K562 (cell line): ENCODE data around the gene ABHD16A. TPM values are rescaled to one million over a fixed set of nuclear protein-coding genes. Genes with fewer than 3 reads are reported as not detected.
A peak's percentile ranks its signal among the peaks of the same experiment; 100 is the strongest.

Source experiments
- CAMTA2 ChIP-seq: fragments of 250-450 bp; sonication (Bioruptor Pico); conservative IDR thresholded peaks from 2 replicates; pipeline ENCODE4 v1.5.1; 2022
- DDX20 ChIP-seq: fragments of 450-650 bp; IDR thresholded peaks from 2 replicates; pipeline ENCODE4 v1.6.1; 2016; ENCODE audit warnings: missing genetic modification characterization, low read depth, mild to moderate bottlenecking, missing compliant biosample characterization, moderate library complexity
- EWSR1 ChIP-seq: fragments of 450-650 bp; IDR thresholded peaks from 2 replicates; pipeline ENCODE4 v1.6.1; 2018; ENCODE audit warnings: borderline replicate concordance, mild to moderate bottlenecking, low read depth, moderate library complexity; ENCODE audit not compliant: partially characterized antibody
- GATAD2B ChIP-seq: fragments of 450-650 bp; IDR thresholded peaks from 2 replicates; pipeline ENCODE4 v1.6.1; 2017; ENCODE audit warnings: mild to moderate bottlenecking, borderline replicate concordance
- KLF16 ChIP-seq: IDR thresholded peaks from 2 replicates; pipeline ENCODE4 v1.6.1; 2016; ENCODE audit warnings: antibody characterized with exemption
- NR2F6 ChIP-seq: fragments of 450-650 bp; formaldehyde crosslinking; IDR thresholded peaks from 2 replicates; pipeline ENCODE4 v1.4.0; 2020; ENCODE audit warnings: mild to moderate bottlenecking
- POLR3G ChIP-seq: IDR thresholded peaks from 2 replicates; pipeline ENCODE4 v1.6.1; 2011; ENCODE audit not compliant: insufficient read length, insufficient replicate concordance; ENCODE audit errors: extremely low read depth
- REST ChIP-seq, 2 experiments: fragments of 450-650 bp; formaldehyde crosslinking in 1 of 2; IDR thresholded peaks; 2 replicates each; pipeline versions ENCODE4 v1.4.0 to v1.6.1; 2014 to 2020; ENCODE audit warnings: mild to moderate bottlenecking in 2 of 2, borderline replicate concordance in 1 of 2, low read depth in 1 of 2
- SMARCB1 ChIP-seq: IDR thresholded peaks from 2 replicates; pipeline ENCODE4 v1.6.1; 2011; ENCODE audit warnings: improper control_type of control experiment, low read depth; ENCODE audit not compliant: insufficient read length
- SRSF1 ChIP-seq: fragments of 200-400 bp; formaldehyde crosslinking; IDR thresholded peaks from 2 replicates; pipeline ENCODE4 v1.6.1; 2017; ENCODE audit warnings: mild to moderate bottlenecking, low read depth, low read length, moderate library complexity
- THRAP3 ChIP-seq: fragments of 450-650 bp; IDR thresholded peaks from 2 replicates; pipeline ENCODE4 v1.6.1; 2016; ENCODE audit warnings: mild to moderate bottlenecking, inconsistent platforms, borderline replicate concordance
- U2AF2 ChIP-seq: fragments of 200-400 bp; formaldehyde crosslinking; optimal IDR thresholded peaks from 2 replicates; pipeline ENCODE3; 2017; ENCODE audit warnings: low read depth, mild to moderate bottlenecking, low read length
- ZBTB2 ChIP-seq: fragments of 450-650 bp; IDR thresholded peaks from 2 replicates; pipeline ENCODE4 v1.6.1; 2016; ENCODE audit warnings: antibody characterized with exemption
- ZC3H4 ChIP-seq: sonication (generic); formaldehyde crosslinking; IDR thresholded peaks from 2 replicates; pipeline ENCODE4 v1.9.0; 2021; ENCODE audit warnings: missing genetic modification reagents, borderline replicate concordance
- ZNF583 ChIP-seq: fragments of 250-450 bp; sonication (Bioruptor Pico); IDR thresholded peaks from 2 replicates; pipeline ENCODE4 v1.4.0; 2020
- polyA plus RNA-seq, 8 experiments: library from polyadenylated mRNA; depleted of rRNA in 4 of 8; stranded (reverse) in 5 of 8; unstranded in 3 of 8; fragments of >200 nt; fragmentation: Nextera tagmentation in 2 of 8; fragmentation: Illumina TruSeq in 1 of 8; extraction: Ambion mirVana in 2 of 8; extraction: Trizol in 1 of 8; gene quantifications; 2 replicates each; pipeline versions ENCODE4 v1.2.1 to v1.2.3, GENCODE V29; 2011 to 2014; ENCODE audit warnings: inconsistent platforms in 1 of 8, missing spikeins in 1 of 8
- total RNA-seq, 7 experiments: library from RNA; depleted of rRNA in 6 of 7; stranded (reverse); fragments of >200 nt in 6 of 7; fragmentation: Illumina TruSeq in 2 of 7; extraction: Trizol in 2 of 7; gene quantifications; 2 replicates each; pipeline versions ENCODE4 v1.2.1 to v1.2.3, GENCODE V29; 2011 to 2021; ENCODE audit warnings: low replicate concordance in 1 of 7
- TF ChIP-seq, protein P1 (sequence below): fragments of 250-450 bp; sonication (Bioruptor Pico); IDR thresholded peaks from 2 replicates; pipeline ENCODE4 v1.4.0; 2020; ENCODE audit warnings: mild to moderate bottlenecking

The ABHD16A gene
- total and polyA plus RNA-seq, 9 of the 15 experiments (the other 6 are each of a cell fraction or from before 2014, with no cell fraction given), result 25.8 to 120 (median 81.6) TPM

- TF ChIP-seq REST (IDR thresholded peaks at IDR 0.05; ENCODE audit: borderline replicate concordance) (peak; percentile 51; the same call in 1 of the 2 replicates), REST (CRISPR knock-in tag; IDR thresholded peaks at IDR 0.05; ENCODE audit: low read depth) (no peak), CAMTA2 (CRISPR knock-in tag) (peak; percentile 32; the same call in 1 of the 2 replicates), POLR3G (no peak), ZBTB2 (no peak; the same call in 1 of the 2 replicates), NR2F6 (no peak), SRSF1 (no peak), EWSR1 (no peak), DDX20 (tag) (0 out of 2 replicates have a peak, but pooled peaks have one; percentile 42), SMARCB1 (no peak), KLF16 (0 out of 2 replicates have a peak, but pooled peaks have one; percentile 49), ZNF583 (CRISPR knock-in tag) (0 out of 2 replicates have a peak, but pooled peaks have one; percentile 17), THRAP3 (no peak), GATAD2B (no peak), ZC3H4 (CRISPR knock-in tag) (no peak), U2AF2 (no peak)
- TF ChIP-seq, protein P1, sequence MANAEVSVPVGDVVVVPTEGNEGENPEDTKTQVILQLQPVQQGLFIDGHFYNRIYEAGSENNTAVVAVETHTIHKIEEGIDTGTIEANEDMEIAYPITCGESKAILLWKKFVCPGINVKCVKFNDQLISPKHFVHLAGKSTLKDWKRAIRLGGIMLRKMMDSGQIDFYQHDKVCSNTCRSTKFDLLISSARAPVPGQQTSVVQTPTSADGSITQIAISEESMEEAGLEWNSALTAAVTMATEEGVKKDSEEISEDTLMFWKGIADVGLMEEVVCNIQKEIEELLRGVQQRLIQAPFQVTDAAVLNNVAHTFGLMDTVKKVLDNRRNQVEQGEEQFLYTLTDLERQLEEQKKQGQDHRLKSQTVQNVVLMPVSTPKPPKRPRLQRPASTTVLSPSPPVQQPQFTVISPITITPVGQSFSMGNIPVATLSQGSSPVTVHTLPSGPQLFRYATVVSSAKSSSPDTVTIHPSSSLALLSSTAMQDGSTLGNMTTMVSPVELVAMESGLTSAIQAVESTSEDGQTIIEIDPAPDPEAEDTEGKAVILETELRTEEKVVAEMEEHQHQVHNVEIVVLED (CRISPR knock-in tag), result no peak
Measured at GRCh38 chr6:31652925-31653724, 50.0 kb downstream of the ABHD16A start (continued).
